ENCODE results near the gene NOX4.

NOX4 gene

DNA sequence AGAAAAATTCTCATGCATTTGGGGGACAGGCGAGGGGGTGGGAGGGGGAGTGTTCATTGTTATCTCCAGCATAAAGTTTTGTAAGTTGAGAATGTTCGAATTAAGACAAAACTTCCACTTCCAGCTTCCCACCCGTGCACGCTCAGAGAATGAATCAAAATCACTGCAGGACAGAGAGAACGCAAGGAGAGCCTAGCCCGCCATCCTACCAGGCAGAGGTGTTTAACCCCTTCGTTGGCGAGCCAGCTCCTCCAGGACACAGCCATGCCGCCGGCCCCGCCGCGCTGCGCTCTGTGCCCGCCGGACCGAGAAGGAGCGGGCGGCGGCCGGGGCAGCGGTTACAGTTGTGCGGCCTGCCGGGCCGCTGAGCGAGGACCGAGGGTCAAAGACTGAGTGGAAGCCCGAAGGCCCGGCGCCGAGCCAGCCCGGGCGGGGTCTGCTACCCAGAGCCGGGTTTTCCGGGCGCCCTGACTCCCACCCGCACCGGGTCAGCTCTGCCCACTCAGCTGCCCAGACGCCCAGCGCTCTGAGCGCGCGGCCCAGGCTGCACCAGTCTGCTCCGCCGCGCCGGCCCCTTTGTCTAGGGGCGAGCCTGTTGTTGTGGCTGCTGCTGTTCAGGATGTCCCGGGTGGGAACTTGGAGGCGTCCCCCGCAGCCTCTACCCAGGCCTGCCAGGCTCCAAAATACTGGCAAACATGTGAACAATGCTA, at the start of gene NOX4:
Gene NOX4 (minus strand): TSS at position 395 of the 710 bp plus-strand sequence. CDS start 129 bp downstream, at position 266.
- DNase-seq (ENCODE audit: low spot score): no peak

DNA sequence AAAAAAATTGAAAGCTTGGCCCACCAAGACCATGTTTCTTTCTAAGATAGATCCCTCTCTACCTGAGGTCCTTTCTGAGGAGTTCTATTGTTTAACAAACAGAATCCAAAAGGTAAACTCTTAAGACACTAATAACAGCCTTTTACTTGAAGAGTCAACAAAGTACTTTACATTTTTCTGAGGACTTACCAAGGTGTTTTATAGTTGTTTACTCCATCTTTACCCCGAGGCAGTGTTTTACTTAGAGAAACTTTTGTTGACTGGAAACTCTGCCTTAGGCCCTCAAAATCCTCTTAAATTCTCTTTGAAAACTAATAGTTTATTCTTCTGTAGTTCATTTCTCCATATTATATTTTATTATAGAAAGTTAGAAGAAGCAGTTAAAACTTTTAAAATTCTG, 49.7 kb upstream of the NOX4 start:
- no peak for DNase-seq (ENCODE audit: low spot score)

GRCh38 chr11:89537936-89538335, 46.8 kb upstream of the NOX4 start:
- no peak for DNase-seq (ENCODE audit: low spot score)

DNA sequence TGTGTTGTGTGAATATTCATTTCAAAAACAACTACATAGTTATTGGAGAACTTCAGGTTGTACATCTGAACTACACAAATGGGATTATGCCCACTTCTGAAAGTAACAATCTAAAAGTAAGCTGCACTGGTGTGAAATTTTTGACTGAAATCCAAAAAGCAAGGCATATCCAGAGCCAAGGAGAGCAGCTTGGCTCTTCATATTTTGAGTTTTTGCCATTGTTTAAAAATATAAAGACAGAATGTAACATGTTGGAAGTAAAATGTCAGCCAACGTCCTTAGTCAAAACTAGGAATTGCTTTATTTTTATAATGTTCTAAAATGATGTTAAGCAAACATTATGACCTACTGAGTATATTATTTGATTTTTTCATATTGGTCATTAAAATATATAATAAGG, 45.8 kb upstream of the NOX4 start:
- DNase-seq (ENCODE audit: low spot score): no peak

DNA sequence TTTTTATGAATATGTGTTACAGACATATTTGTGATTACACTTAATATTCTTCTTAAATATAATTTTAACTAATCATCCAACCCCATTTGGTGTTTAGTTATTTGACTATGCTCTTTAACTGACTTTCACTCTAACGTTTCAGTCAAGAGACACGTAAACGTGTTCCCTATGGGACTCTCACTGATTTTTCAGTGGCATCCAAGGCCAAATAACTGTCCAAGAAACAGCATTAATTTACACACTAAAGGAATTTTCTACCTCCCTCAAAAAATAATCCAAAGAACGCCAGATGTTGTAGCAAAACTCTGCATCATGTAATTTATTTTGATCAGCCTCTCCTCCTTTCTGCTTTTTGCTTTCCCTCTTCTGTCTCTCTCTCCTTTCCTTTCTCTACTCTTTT, 44.0 kb upstream of the NOX4 start:
- no peak for DNase-seq (ENCODE audit: low spot score)

DNA sequence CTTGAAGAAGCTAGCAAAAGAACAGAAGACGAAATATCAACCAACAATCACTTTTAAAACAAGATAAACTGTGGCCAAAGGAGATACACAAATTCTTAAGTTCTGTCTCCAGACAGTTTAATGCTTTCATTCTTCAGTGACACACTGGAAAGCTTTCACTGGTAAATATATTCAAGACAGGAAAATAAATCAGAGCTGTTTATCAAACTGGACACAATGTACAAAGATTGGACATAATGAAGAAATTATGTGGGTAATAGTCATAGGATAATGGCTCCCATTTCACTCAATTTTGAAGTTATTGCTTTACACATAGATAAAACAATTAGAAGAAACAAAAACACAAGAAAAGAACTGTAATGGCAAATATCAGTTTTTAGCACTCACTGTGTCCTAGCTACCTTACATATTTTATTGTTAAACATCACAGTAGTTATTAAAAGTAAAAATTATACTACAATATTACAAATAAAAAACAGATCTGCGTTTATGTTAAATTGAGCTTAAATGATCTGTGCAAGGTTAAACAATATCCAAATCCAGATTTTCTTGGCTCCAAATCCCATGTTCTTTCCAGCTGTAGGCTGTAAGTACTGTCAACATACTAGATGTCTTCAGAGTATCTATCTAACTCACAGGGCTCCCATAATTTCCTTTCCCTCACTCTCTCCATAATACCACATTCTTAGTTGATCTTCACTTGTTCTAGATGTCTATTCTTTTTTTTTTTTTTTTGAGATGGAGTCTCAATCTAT, 38.6 kb upstream of the NOX4 start:
- no peak for DNase-seq (ENCODE audit: low spot score)

- no peak for DNase-seq (ENCODE audit: low spot score)
Observed at GRCh38 chr11:89521792-89522191, 30.6 kb upstream of the NOX4 start.

DNA sequence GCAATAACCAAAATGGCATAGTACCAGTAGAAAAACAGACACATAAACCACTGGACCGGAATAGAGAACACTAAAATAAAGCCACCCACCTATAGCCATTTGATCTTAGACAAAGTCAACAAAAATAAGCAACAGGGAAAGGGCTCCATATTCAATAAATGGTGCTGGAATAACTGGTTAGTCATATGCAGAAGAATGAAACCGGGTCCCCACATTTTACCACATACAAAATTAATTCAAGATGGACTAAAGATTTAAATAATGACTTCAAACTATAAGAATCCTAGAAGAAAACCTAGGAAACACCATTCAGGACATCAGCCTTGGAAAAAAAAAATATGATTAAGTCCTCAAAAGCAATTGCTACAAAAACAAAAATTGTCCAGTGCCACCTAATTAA, 30.1 kb upstream of the NOX4 start:
- DNase-seq (ENCODE audit: low spot score): no peak

DNA sequence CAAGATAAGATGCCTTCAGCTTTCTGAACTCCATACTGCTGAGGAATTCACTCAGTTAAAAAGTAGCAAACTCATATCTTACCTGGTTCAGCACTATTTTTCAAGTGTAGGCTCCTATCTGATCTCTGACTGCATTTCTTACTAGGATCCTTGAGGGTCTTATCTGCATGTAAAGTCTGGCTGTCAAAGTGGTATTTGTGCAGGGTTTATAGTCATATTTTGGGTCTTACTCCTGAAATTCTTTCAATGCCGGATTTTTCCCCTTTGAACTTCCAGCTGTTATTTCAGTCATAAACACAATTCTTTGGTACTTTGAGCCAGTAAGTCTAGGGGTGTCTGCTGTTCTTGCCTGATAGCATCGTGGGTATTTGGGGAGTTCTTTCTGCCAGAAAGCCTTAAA, 25.3 kb upstream of the NOX4 start:
- DNase-seq (ENCODE audit: low spot score): no peak

- no peak for DNase-seq (ENCODE audit: low spot score)
Observed at GRCh38 chr11:89508544-89508943, 17.4 kb upstream of the NOX4 start.

DNA sequence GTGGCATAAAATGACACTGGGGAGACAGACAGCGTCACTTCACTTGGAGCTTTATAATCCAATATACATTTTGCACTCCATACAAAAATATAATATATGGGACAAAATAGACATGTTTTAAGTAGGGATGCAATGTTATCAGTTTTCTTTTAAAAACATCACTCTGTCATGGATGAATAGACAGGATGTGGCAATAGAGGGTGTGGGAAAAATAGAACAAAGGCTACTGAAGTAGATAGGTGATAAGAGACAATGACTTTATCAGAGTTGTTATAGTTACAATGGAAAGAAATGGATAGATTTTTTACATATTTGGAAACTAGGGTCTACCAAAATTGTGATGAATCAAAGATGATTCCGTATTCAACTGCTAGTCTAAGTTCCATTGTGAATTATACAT, 13.1 kb upstream of the NOX4 start:
- no peak for DNase-seq (ENCODE audit: low spot score)

GRCh38 chr11:89503422-89503821, 12.2 kb upstream of the NOX4 start:
- DNase-seq (ENCODE audit: low spot score): no peak

GRCh38 chr11:89502301-89502700, 11.1 kb upstream of the NOX4 start:
- DNase-seq (ENCODE audit: low spot score): no peak

GRCh38 chr11:89500336-89500735, 9.2 kb upstream of the NOX4 start:
- no peak for DNase-seq (ENCODE audit: low spot score)

DNA sequence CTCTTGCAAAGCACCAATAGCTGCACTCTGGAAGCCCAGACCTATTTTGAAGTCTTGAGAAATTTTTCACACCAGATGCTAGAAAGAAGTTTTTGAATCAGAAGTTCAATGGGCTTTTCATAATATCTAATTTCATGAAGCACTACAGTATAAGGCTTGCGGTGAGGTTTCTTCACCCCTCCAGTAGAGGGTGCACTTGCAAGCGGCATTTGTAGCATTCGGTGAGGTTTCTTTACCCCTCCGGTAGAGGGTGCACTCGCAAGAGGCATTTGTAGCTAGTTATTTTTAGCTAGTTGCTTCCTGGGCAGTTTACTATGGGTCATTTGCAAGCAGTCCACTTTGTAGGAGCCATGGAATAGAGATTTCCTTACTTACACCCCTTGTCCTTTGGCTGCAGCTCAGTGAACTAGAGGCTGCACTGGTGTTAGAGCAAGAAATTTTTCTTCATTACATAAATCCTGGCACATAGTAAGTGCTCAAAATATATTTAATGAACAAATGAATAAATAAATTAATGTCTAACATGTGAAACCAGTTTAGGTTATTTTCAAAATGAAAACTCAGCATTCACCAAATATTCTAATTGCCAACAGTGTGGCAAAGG, 7.8 kb upstream of the NOX4 start:
- DNase-seq (ENCODE audit: low spot score): no peak

DNA sequence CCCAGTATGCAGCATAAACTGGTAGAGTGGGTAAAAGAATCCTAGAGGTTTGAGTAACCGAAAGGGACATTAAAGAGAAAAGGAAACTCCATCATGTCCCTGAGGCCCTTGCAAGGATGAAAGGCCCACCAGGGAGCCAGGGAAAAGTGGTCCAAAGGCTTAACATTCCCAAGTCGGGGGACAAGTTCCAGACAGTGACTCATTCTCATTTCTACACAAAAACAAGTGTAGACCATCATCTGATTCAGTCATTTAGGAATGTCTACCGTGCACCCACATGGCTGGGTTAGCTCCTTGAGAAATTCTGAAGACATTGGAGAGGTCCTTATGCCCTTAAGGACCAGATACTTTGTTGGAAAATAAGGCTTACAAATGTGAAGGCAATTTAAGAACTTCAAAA, 4.8 kb upstream of the NOX4 start:
- DNase-seq (ENCODE audit: low spot score): no peak

- DNase-seq (ENCODE audit: low spot score): no peak
Observed at GRCh38 chr11:89493431-89493830, 2.3 kb upstream of the NOX4 start.

DNA sequence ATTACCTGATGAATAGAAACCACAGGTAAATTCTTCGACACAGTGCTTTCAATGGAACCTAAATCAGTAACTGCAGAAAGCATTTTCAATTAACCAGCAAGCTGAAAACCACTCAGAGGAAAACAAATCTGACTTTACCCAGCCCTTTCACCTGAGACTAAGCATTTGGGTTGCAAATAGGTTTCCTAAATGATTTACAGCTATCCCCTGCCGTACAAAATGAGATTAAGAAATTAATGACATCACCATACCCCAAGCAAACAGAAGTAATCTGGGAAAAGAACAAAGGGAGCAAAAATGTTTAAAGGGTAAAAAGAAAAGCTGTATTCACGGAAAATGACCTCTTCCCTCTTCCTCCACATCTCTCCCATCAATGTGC, 584 bp downstream of the NOX4 start:
- no peak for DNase-seq (ENCODE audit: low spot score)

DNA sequence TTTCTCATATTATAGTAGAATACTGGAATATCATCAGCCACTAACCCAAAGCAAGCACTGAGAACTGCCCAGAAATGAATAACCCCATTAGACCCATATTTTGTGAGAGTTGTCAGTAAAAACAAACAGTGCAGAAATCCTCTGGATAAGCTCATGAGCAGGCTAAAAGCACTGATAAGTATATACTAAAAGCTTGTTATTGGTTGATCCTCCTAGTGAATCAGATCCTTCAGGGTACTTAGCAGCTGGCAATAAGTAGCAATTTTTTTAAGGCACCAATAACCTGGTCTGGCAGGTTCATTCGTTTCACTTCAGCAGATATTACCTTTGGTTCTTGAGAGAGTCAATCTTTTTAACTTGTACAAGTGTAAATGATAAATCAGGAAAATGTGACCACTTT, 1.2 kb downstream of the NOX4 start:
- DNase-seq (ENCODE audit: low spot score): no peak

DNA sequence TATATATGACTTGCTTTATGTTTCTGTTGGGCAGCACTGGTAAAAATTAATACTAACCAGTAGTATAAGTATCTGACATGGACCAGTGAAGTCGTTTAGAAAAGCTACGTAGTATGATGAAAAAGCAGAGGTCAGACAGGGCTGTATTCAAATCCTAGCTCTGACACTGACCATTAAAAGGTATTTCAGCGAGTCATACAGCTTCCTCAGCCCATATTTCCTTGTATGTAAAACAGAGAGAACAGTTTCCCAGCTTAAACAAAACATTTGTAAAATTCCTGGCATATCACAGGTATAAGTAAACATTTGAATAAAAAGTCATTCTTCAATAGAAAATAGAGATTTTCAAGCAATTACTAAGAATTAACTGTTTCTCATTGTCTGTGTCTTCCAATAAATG, 4.2 kb downstream of the NOX4 start:
- DNase-seq (ENCODE audit: low spot score): no peak

- no peak for DNase-seq (ENCODE audit: low spot score)
Observed at GRCh38 chr11:89484896-89485295, 6.3 kb downstream of the NOX4 start.

DNA sequence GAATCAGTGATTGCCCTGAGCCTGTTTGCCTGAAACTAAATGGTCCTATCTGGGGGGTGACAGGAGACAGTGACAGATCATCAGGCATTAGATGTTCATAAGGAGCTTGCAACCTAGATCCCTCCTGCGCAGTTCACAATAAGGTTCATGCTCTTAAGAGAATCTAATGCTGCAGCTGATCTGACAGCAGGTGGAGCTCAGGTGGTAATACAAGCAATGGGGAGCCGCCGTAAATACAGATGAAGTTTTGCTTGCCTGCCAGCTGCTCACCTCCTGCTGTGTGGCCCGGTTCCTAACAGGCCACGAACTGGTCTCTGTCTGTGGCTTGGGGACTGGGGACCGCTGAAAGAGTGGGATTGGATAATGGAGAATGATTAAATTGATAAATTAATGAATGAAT, 14.0 kb downstream of the NOX4 start:
- DNase-seq (ENCODE audit: low spot score): no peak

- DNase-seq (ENCODE audit: low spot score): no peak
Observed at GRCh38 chr11:89463266-89463780, 27.9 kb downstream of the NOX4 start.

All from CD4-positive, alpha-beta T cell treated with Interleukin-15 for 4 hours (primary cell).